Activated CD4-positive, alpha-beta T cell treated with anti-CD3 and anti-CD28 coated beads, Interleukin-2, amount 10 ng/mL, durations not matched to agents 7 days and 5 days (primary cell): ENCODE results near the gene CETP. TPM values are rescaled to one million over a fixed set of nuclear protein-coding genes. Genes with fewer than 3 reads are reported as not detected.

Source experiments
- CTCF ChIA-PET: fragments of 350-600 bp; sonication (Branson Sonifier 250); formaldehyde crosslinking; loops from one replicate; lab custom pipeline; 2021; ENCODE audit warnings: antibody characterized with exemption; lab: Charles Lee
- POLR2A ChIA-PET: fragments of 350-600 bp; sonication (Branson Sonifier 250); formaldehyde crosslinking; loops from one replicate; lab custom pipeline; 2021; ENCODE audit warnings: antibody characterized with exemption; lab: Charles Lee
- DNase-seq: peaks from one replicate; pipeline ENCODE4 v3.0.0-alpha.2; 2020
- H3K27ac Mint-ChIP-seq: one replicate; pipeline ENCODE4 v1.8.0; 2021; ENCODE audit warnings: mild to moderate bottlenecking, moderate library complexity, mixed read lengths
- H3K27me3 Mint-ChIP-seq: one replicate; pipeline ENCODE4 v1.8.0; 2021; ENCODE audit warnings: mixed read lengths
- H3K36me3 Mint-ChIP-seq: one replicate; pipeline ENCODE4 v1.8.0; 2021; ENCODE audit warnings: low read depth, mixed read lengths
- H3K4me1 Mint-ChIP-seq: one replicate; pipeline ENCODE4 v1.8.0; 2021; ENCODE audit warnings: mixed read lengths
- H3K4me3 Mint-ChIP-seq: one replicate; pipeline ENCODE4 v1.8.0; 2021; ENCODE audit warnings: mild to moderate bottlenecking, moderate library complexity, mixed read lengths
- H3K9me3 Mint-ChIP-seq: one replicate; pipeline ENCODE4 v1.8.0; 2021; ENCODE audit warnings: mixed read lengths
- total RNA-seq, 2 experiments: library from RNA; stranded (reverse); gene quantifications; one replicate each; pipeline ENCODE4 v1.2.3, GENCODE V29; 2021

Gene CETP
- total RNA-seq, 2 experiments from 2014 or later, result not detected

DNA sequence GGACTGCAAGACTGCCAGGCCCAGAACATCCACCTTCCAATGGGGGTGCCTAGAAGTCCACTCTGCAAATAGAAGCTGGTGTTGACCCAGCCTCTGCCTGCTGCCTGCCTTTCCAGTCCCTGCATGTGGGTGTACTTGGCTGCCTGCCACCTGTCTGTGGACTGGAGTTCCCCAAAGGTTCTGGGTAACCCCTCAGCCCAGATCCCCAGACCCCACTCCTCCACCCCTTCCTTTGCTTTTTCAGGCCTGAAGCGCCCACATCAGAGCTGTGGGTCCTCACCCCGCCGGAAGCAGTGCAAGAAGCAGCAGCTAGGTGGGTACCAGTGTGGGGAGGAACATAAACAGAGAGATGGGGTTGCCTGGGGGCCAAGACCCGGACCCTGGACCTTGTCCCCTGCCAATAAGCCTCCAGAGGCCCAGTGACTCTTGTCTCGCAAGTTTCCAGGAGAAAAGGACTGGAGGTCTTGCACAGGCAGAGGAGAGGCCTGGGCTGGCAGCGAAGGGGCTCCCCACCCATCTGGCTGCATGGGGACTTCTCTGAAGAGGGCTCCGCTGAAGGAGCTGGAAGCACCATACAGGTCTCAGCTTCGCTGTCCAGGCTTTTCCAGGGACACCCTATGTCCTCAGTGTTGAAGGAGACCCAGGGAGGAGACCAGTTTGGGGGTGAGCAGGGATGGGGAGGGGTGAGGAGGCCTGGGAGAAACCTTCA is 61.9 kb downstream of the CETP start:
- Mint-ChIP-seq H3K9me3 (no peaks in the 10 kb centered on the region), H3K27me3 (no peaks in the 10 kb centered on the region), H3K36me3 (peaks cover 94% of the 10 kb centered on the region), H3K4me1 (peaks cover 86% of the 10 kb centered on the region), H3K27ac (peak overlapping the region; percentile 84), H3K4me3 (peak overlapping the region; percentile 41)
- CTCF ChIA-PET, result interaction anchor here (1.2 to 2.1 kb wide), 6 partner anchors 14 to 59 kb away, joined by 3 to 9 read pairs (median 5); no protein-coding TSS in a partner anchor
- POLR2A ChIA-PET, result interaction anchor here (0.6 to 1.3 kb wide), 3 partner anchors 8 to 569 kb away, joined by 3 to 4 read pairs (median 3); no protein-coding TSS in a partner anchor
- peak; percentile 70 for DNase-seq

DNA sequence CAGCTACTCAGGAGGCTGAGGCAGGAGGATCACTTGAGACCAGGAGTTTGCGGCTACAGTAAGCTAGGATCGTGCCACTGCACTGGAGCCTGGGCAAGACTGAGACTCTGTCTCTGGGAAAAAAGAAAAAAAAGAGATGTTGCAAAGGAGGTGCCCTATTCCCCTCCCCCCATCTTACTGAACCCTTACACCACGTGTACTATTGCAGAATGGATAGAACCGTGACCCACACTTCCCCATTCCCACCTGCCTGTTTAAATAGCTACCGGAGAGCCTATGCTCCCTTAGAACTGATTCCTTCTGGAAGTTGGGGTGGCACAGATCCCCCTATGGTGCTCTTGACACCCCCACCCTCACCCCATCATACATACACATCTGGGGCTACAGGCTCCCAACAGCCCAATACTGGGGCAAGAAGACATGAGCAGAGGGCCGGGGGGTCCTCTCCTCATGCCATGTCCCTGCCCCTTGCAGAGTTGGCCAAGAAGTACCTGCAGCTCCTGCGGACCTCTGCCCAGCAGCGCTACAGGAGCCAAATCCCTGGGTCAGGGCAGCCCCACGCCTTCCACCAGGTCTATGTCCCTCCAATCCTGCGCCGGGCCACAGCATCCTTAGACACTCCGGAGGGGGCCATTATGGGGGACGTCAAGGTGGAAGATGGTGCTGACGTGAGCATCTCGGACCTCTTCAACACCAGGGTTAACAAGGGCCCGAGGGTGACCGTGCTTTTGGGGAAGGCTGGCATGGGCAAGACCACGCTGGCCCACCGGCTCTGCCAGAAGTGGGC is 63.3 kb downstream of the CETP start:
- POLR2A ChIA-PET, result no interaction called here
- no peaks in the 10 kb centered on the region for H3K9me3 Mint-ChIP-seq
- CTCF ChIA-PET, result interaction anchor here (2.1 kb wide), 1 partner anchor 13 kb away, joined by 9 read pairs; no protein-coding TSS in a partner anchor
- H3K27ac Mint-ChIP-seq, result no peak overlapping the region
- H3K27me3 Mint-ChIP-seq, result no peaks in the 10 kb centered on the region
- H3K36me3 Mint-ChIP-seq, result peaks cover 93% of the 10 kb centered on the region
- no peak for DNase-seq
- H3K4me3 Mint-ChIP-seq, result no peak overlapping the region
- peaks cover 84% of the 10 kb centered on the region for H3K4me1 Mint-ChIP-seq

- no peaks in the 10 kb centered on the region for H3K27me3 Mint-ChIP-seq
- no peak overlapping the region for H3K4me3 Mint-ChIP-seq
- no peak for DNase-seq
- POLR2A ChIA-PET, result no interaction called here
- H3K4me1 Mint-ChIP-seq, result peaks cover 81% of the 10 kb centered on the region
- H3K27ac Mint-ChIP-seq, result no peak overlapping the region
- CTCF ChIA-PET, result interaction anchor here (1.1 to 1.6 kb wide), 2 partner anchors 14 to 44 kb away, joined by 3 to 4 read pairs; no protein-coding TSS in a partner anchor
- H3K36me3 Mint-ChIP-seq, result peaks cover 94% of the 10 kb centered on the region
- H3K9me3 Mint-ChIP-seq, result no peaks in the 10 kb centered on the region
Observed at GRCh38 chr16:57025941-57026777, 64.4 kb downstream of the CETP start.

DNA sequence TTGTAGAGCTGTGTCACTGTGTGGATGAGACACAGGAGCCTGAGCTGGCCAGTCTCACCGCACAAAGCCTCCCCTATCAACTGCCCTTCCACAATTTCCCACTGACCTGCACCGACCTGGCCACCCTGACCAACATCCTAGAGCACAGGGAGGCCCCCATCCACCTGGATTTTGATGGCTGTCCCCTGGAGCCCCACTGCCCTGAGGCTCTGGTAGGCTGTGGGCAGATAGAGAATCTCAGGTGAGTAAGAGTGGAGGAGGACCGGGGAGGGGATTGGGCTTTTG is 65.0 kb downstream of the CETP start:
- ChIA-PET POLR2A (no interaction called here), CTCF (interaction anchor here (1.0 to 1.6 kb wide), 3 partner anchors 10 to 43 kb away, joined by 3 to 4 read pairs (median 3); no protein-coding TSS in a partner anchor)
- no peak for DNase-seq
- H3K27me3 Mint-ChIP-seq, result no peaks in the 10 kb centered on the region
- peak overlapping the region; percentile 61 for H3K27ac Mint-ChIP-seq
- H3K36me3 Mint-ChIP-seq, result peaks cover 94% of the 10 kb centered on the region
- H3K4me3 Mint-ChIP-seq, result no peak overlapping the region
- H3K9me3 Mint-ChIP-seq, result no peaks in the 10 kb centered on the region
- H3K4me1 Mint-ChIP-seq, result peaks cover 81% of the 10 kb centered on the region

DNA sequence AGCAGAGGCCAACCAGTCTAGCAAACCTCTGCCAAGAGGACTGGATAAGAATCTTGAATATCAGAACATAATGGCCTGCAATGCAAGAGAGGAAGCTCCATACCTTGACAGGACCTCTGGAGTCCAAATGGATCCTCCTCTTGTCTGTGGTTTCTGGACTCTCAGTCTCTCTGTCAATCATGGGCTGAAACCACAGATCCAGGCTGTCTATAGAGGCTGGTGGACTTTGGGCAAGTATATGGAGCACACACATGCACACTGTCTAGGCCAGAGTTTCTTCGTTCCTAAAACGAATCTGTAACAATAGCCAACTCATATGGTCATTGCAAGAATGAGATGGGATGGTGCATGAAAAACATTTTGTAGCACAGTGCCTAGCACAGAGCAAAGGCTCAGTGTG is 65.3 kb downstream of the CETP start:
- ChIA-PET CTCF (interaction anchor here (1.0 to 1.6 kb wide), 3 partner anchors 10 to 43 kb away, joined by 3 to 4 read pairs (median 3); no protein-coding TSS in a partner anchor), POLR2A (no interaction called here)
- DNase-seq, result no peak
- no peak overlapping the region for H3K4me3 Mint-ChIP-seq
- H3K36me3 Mint-ChIP-seq, result peaks cover 95% of the 10 kb centered on the region
- no peaks in the 10 kb centered on the region for H3K27me3 Mint-ChIP-seq
- H3K27ac Mint-ChIP-seq, result peak overlapping the region; percentile 61
- no peaks in the 10 kb centered on the region for H3K9me3 Mint-ChIP-seq
- peaks cover 80% of the 10 kb centered on the region for H3K4me1 Mint-ChIP-seq

- no peak overlapping the region for H3K4me3 Mint-ChIP-seq
- H3K9me3 Mint-ChIP-seq, result no peaks in the 10 kb centered on the region
Observed at GRCh38 chr16:57028086-57028485, 66.3 kb downstream of the CETP start.

GRCh38 chr16:57029161-57030160 is 67.7 kb downstream of the CETP start:
- Mint-ChIP-seq H3K9me3 (no peaks in the 10 kb centered on the region), H3K27ac (peak overlapping the region; percentile 36), H3K27me3 (no peaks in the 10 kb centered on the region), H3K4me1 (peaks cover 72% of the 10 kb centered on the region), H3K36me3 (peaks cover 90% of the 10 kb centered on the region), H3K4me3 (no peak overlapping the region)
- ChIA-PET POLR2A (no interaction called here), CTCF (interaction anchor here (0.6 to 1.3 kb wide), 4 partner anchors 34 to 65 kb away, joined by 3 to 4 read pairs (median 3); no protein-coding TSS in a partner anchor)
- no peak for DNase-seq

More at GRCh38 chr16:57028086-57028485, 66.3 kb downstream of the CETP start:
- POLR2A ChIA-PET, result no interaction called here
- H3K27ac Mint-ChIP-seq, result peak overlapping the region; percentile 61
- H3K27me3 Mint-ChIP-seq, result no peaks in the 10 kb centered on the region
- no peak for DNase-seq
- CTCF ChIA-PET, result interaction anchor here (0.8 to 1.6 kb wide), 3 partner anchors 12 to 161 kb away, joined by 3 to 4 read pairs (median 3); no protein-coding TSS in a partner anchor
- peaks cover 73% of the 10 kb centered on the region for H3K4me1 Mint-ChIP-seq
- peaks cover 90% of the 10 kb centered on the region for H3K36me3 Mint-ChIP-seq

GRCh38 chr16:57030346-57030902 is 68.7 kb downstream of the CETP start:
- H3K36me3 Mint-ChIP-seq, result peaks cover 91% of the 10 kb centered on the region
- ChIA-PET POLR2A (interaction anchor here (0.8 kb wide), 1 partner anchor 12 kb away, joined by 3 read pairs; no protein-coding TSS in a partner anchor), CTCF (interaction anchor here (1.0 to 1.3 kb wide), 2 partner anchors 35 to 63 kb away, joined by 3 to 4 read pairs; no protein-coding TSS in a partner anchor)
- H3K27ac Mint-ChIP-seq, result peak overlapping the region; percentile 63
- H3K27me3 Mint-ChIP-seq, result no peaks in the 10 kb centered on the region
- no peak for DNase-seq
- no peaks in the 10 kb centered on the region for H3K9me3 Mint-ChIP-seq
- H3K4me1 Mint-ChIP-seq, result peaks cover 73% of the 10 kb centered on the region
- H3K4me3 Mint-ChIP-seq, result no peak overlapping the region

GRCh38 chr16:57031156-57031555 is 69.4 kb downstream of the CETP start:
- peaks cover 91% of the 10 kb centered on the region for H3K36me3 Mint-ChIP-seq
- CTCF ChIA-PET, result no interaction called here
- no peak for DNase-seq
- no peaks in the 10 kb centered on the region for H3K27me3 Mint-ChIP-seq
- H3K4me3 Mint-ChIP-seq, result no peak overlapping the region
- H3K9me3 Mint-ChIP-seq, result no peaks in the 10 kb centered on the region
- H3K4me1 Mint-ChIP-seq, result peaks cover 73% of the 10 kb centered on the region
- POLR2A ChIA-PET, result interaction anchor here (0.8 kb wide), 1 partner anchor 11 kb away, joined by 3 read pairs; no protein-coding TSS in a partner anchor
- H3K27ac Mint-ChIP-seq, result peak overlapping the region; percentile 77

- no peaks in the 10 kb centered on the region for H3K9me3 Mint-ChIP-seq
- H3K4me3 Mint-ChIP-seq, result no peak overlapping the region
- POLR2A ChIA-PET, result interaction anchor here (1.1 kb wide), 1 partner anchor 9 kb away, joined by 3 read pairs; no protein-coding TSS in a partner anchor
- CTCF ChIA-PET, result interaction anchor here (0.6 to 2.1 kb wide), 5 partner anchors 13 to 215 kb away, joined by 3 to 5 read pairs (median 3); no protein-coding TSS in a partner anchor
- DNase-seq, result no peak
- peaks cover 73% of the 10 kb centered on the region for H3K4me1 Mint-ChIP-seq
- H3K27ac Mint-ChIP-seq, result no peak overlapping the region
- no peaks in the 10 kb centered on the region for H3K27me3 Mint-ChIP-seq
- H3K36me3 Mint-ChIP-seq, result peaks cover 91% of the 10 kb centered on the region
Observed at GRCh38 chr16:57032346-57032745, 70.6 kb downstream of the CETP start.

DNA sequence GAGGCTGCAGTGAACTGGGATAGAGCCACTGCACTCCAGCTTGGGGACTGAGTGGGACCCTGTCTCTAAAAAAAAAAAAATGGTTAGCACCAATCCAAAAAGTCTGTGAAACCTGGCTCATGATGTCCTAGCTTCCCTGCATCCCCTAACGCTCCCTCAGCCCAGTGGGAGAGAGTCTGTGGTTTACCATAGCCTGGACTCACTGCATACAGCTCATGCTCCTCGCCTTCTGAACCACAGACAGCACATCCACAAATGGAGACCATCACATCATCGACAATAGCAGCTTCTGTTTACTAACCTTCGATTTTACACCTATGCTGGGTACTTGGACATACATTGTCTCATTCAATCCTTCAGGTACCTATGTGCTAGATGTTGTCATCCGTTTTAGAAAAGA is 71.2 kb downstream of the CETP start:
- H3K4me1 Mint-ChIP-seq, result peaks cover 73% of the 10 kb centered on the region
- H3K4me3 Mint-ChIP-seq, result no peak overlapping the region
- H3K27me3 Mint-ChIP-seq, result no peaks in the 10 kb centered on the region
- no peak for DNase-seq
- POLR2A ChIA-PET, result no interaction called here
- peaks cover 91% of the 10 kb centered on the region for H3K36me3 Mint-ChIP-seq
- CTCF ChIA-PET, result interaction anchor here (0.6 to 2.1 kb wide), 6 partner anchors 14 to 195 kb away, joined by 3 to 5 read pairs (median 3); no protein-coding TSS in a partner anchor
- no peaks in the 10 kb centered on the region for H3K9me3 Mint-ChIP-seq
- peak overlapping the region; percentile 57 for H3K27ac Mint-ChIP-seq
